ENCODE measurements around the gene SLC35F6.
"Not testable (repeated sequence)": the region's sequence is repeated elsewhere in the genome, so short reads cannot be mapped to it uniquely, and the experiment has no call there.

The SLC35F6 gene

GRCh38 chr2:26785431-26786206 is 21.5 kb downstream of the SLC35F6 start, which contains the start of gene CENPA:
Gene CENPA (plus strand): TSS chr2:26786056. CDS start chr2:26786197, 141 bp downstream.
- peak; percentile 98 for DNase-seq

DNA sequence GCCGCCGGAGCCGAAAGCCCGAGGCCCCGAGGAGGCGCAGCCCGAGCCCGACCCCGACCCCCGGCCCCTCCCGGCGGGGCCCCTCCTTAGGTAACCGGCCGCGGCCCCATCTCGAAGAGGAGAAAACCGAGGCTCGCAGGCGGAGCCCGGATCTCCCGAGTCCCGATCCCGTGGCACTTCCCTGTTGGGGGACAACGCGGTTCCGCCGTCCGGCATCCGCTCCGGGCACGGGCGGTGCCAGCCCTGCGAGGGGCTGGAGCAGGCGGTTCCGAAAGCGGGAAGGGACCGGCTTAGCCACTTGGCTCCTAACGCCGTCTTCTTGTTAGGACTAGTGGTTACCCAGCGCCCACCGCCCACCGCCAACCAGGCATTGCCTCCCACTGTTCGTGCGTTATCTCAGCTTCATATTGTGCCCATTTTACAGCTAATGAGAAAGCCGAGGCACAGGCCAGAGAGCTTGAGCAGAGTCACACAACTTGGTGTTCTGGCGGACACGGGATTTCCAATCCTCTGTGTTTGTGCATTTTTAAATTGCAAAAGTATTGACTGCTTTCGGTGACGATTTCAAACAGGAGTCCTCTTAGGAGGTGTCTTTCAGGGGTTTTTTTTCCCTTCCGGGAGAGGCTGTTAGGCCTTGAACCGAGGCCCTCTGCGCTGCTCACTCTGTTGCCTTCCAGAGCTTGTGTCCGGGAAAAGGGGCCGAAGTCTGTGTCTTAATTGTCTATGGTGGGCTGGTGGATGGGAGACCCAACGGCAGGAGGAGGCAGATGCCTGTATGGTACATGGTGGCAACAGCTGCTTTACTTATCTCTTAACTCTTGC is 22.3 kb downstream of the SLC35F6 start:
- no peak for DNase-seq

- DNase-seq, result no peak
These were observed 28.6 kb downstream of the SLC35F6 start for GRCh38 chr2:26792720-26793119.

GRCh38 chr2:26793518-26793917 is 29.4 kb downstream of the SLC35F6 start:
- no peak for DNase-seq

DNA sequence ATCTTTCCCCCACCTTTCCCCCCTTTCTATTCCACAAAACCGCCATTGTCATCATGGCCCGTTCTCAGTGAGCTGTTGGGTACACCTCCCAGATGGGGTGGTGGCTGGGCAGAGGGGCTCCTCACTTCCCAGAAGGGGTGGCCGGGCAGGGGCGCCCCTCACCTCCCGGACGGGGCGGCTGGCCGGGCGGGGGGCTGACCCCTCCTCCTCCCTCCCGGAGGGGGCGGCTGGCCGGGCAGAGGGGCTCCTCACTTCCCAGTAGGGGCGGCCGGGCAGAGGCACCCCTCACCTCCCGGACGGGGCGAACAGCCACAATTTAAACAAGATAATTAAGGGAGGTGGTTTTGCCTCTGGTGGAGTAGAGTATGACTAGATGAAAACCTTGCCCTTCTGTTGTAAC is 31.1 kb downstream of the SLC35F6 start:
- DNase-seq, result not testable (repeated sequence)

DNA sequence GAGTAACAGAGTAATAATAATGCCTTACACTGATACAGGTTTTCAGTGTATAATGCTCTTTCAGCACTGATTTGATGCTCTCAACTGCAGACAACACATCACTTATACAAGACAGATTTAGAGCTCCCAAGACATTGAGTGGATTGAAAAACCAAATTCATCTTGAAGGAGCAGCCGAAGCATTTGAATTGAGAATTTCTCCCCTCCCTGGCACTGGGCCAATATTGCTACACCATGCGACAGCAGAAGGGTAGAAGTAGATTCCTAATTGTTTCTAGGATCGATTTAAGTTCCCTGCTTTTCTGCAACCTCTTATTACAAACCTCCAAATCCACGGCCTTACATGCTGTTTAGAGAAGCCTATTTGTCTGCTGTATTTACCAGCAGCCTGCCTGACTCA is 37.2 kb downstream of the SLC35F6 start:
- no peak for DNase-seq

GRCh38 chr2:26801796-26802195 is 37.7 kb downstream of the SLC35F6 start:
- no peak for DNase-seq

GRCh38 chr2:26805241-26805676 is 41.2 kb downstream of the SLC35F6 start:
- DNase-seq, result no peak

GRCh38 chr2:26807788-26808460 is 43.8 kb downstream of the SLC35F6 start:
- DNase-seq, result no peak

DNA sequence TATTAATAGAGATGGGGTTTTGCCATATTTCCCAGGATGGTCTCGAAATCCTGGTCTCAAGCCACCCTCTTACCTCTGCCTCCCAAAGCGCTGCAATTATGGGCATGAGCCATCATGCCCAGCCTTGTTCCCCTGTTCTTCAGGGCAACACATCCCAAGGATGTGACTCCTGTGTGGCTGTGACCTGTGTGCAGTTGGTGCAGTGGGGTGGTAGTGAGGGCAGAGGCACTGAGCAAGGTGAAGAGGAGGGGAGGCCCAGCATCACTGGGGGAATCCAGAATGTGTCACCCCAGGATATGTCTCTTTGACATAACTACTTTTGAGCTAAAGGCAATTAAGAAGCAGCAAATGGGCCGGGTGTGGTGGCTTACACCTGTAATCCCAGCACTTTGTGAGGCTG is 45.1 kb downstream of the SLC35F6 start:
- DNase-seq, result no peak

DNA sequence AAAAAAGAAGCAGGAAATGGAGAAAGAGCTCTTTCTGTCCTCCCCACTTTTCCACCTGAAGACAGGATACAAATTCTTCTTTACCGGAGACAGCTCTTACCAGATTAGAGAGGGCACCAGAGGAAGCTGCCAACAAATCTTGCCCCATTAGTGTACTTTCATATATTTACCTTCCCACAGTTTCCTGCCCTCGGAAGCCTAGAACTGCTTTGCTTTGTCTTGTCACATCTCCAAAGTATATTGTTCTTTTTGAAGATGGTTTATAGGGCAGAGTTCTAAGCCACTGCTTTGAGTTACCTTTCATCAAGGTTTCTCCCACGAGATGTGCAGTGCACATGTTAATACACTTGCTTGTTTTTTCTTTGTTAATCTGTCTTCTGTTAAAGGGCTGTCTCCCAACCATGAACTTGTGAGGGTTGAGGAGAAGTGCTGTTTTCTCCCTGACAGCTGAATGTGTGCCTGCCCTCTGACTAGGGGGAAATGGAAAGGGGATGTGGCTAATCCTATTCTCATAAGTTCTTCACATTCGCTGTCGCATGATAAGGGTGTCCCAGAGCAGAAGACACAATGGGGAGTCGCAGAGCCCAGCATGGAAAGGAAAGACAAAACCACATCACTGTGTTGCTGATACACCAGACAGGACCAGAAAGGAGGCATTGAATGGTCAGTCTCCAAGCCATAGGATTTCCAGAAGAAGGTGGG is 45.9 kb downstream of the SLC35F6 start:
- DNase-seq, result no peak

GRCh38 chr2:26811261-26811660 is 47.2 kb downstream of the SLC35F6 start:
- no peak for DNase-seq

DNA sequence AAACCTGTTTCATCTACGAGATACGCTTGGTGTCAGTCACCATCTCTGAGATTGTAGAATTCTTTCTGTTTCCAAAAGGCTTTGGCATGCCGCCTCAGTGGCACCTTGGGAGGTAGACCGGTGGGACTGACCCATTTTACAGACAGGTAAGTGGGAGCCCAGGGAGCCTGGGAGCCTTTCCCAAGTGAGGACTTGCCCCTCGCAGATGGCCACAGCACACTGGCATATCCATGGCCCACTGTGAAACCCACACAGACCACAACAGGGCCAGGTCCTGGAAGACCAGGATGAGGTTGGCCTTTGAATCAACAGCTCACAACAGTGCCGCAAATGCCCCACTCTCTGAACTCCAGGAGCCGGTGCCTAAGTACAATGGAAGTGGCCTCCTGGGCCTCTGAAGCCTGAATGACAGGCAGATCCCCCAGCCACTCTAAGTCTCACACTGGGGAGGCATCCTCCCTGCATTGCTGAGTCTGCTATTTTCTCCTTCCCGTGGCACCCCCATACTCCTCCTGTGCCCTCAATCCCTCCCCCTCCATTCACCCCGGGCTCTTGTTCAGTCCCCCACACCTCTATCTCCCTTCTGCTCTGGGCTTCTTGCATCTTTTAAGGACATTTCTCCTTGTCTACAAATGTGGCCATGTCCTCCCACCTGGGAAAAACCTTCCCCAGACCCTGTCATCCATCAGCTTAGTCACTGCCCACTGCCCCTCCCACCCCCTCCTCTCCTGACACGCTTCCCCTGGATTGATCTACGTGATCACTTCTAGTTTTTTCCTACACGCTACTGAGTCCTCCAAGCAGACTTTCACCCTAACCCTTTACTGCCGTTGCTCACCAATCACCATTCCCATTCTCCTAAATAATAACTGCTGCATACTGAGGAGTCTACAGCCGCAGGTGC is 48.0 kb downstream of the SLC35F6 start:
- DNase-seq, result no peak

GRCh38 chr2:26812731-26813130 is 48.6 kb downstream of the SLC35F6 start:
- DNase-seq, result no peak

GRCh38 chr2:26814072-26814765 is 50.1 kb downstream of the SLC35F6 start:
- not testable (repeated sequence) for DNase-seq

DNA sequence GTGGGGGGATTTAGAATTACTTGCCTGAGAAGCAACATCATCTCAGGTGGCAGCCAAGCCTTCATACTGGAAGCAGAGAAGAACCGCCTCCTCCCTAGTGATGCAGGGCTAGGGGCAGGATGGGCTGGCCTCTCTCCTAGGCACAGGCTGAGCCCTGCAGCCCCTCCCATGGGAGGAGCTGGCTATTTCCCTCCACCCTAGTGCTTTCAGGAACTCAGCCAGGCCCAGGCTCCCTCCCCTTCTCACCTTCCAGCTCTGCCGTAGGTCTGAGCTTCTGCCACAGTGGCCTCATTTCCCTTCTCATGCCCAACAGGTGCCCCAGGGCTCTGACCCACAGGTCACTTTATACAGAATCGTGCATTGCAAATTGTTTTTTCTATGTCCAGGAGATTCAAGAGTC is 52.8 kb downstream of the SLC35F6 start:
- no peak for DNase-seq

DNA sequence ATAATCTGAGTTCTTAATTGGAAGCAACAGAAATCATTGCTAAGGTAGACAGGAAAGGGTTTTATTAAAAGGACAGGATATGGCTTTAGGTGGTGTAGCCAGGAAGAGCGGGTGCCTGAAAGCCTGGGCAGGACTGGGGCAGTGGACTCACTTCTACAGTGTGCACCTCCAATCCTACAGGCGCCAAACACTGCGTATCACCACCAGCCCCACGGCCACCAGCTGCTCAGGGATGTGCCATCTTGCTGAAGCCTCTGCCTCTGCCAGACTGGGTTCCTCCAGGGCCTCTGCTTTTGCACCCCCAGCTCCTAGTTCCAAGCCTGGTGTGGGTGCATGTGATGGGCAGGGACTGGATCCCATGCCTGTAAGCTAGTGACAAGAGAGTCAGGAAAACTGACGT is 54.2 kb downstream of the SLC35F6 start:
- DNase-seq, result no peak

DNA sequence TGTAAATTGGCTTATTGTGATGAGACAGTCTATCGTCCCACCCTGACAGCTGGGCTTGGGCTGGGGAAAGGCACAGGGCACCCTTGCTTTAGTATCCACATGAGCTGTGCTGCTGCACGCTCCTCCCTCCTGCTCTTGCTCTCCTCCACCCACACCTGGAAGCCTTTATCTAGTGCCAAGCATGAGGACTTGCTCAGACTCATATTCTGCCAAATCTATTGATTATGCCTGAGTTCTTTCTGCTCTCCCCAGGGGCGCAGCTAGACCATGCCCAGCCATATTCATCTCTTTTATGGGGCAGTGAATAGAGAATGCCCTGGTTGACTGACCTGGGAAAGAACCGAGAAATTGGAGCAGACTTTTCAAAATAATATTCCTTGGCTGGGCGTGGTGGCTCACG is 54.9 kb downstream of the SLC35F6 start:
- DNase-seq, result no peak

- no peak for DNase-seq
These were observed 56.8 kb downstream of the SLC35F6 start for GRCh38 chr2:26820932-26821331.

DNA sequence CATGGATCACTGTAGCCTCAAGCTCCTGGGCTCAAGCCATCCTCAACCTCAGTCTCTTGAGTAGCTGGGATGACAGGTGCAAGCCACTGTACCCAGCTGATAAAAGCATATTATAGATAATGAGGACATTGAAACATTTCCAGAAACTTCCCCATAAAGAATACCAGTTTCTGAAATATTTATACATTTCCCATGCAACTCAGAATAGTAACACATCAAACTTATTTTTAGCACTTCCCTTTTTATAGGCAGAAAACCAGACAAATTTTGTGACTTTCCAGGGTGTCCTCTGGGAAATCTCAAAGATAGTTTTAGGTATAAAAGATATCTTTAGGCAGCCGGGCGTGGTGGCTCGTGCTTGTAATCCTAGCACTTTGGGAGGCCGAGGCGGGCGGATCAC is 58.8 kb downstream of the SLC35F6 start:
- DNase-seq, result no peak
